Caco-2 (cell line): Measurements from ENCODE around the gene ADRA2A. TPM values are rescaled to one million over a fixed set of nuclear protein-coding genes. Genes with fewer than 3 reads are reported as not detected.

Source experiments
- BruUV-seq: library from RNA; stranded (reverse); fragments of 400-500 nt; replicated peaks from 2 replicates; lab custom pipeline; 2021; lab: Mats Ljungman, UMichigan
- CTCF ChIA-PET: fragments of 300-600 bp; sonication (Branson Sonifier 250); formaldehyde crosslinking; loops from one replicate; lab custom pipeline; 2022; ENCODE audit warnings: antibody characterized with exemption; lab: Charles Lee
- POLR2A ChIA-PET: fragments of 300-600 bp; sonication (Branson Sonifier 250); formaldehyde crosslinking; loops from one replicate; lab custom pipeline; 2022; ENCODE audit warnings: antibody characterized with exemption; lab: Charles Lee
- DNase-seq, 2 experiments: peaks; one replicate each; pipeline versions ENCODE4 v3.0.0 to v3.0.0-alpha.2; 2020 to 2022
- H3K27me3 ChIP-seq: replicated peaks from 2 replicates; pipeline ENCODE4 v1.6.0; 2011; ENCODE audit warnings: low read length; ENCODE audit not compliant: control insufficient read depth, insufficient read depth
- H3K36me3 ChIP-seq: 2 replicates; pipeline ENCODE4 v1.5.1; 2011; ENCODE audit warnings: low read length; ENCODE audit not compliant: control insufficient read depth, insufficient read depth
- H3K4me1 ChIP-seq: fragments of 250-450 bp; sonication (Bioruptor Pico); 2 replicates; pipeline ENCODE4 v1.5.1; 2020; ENCODE audit warnings: mild to moderate bottlenecking
- H3K4me3 ChIP-seq: 2 replicates; pipeline ENCODE4 v1.5.1; 2011; ENCODE audit warnings: low read depth, mild to moderate bottlenecking, control low read depth, low read length
- H3K9me3 ChIP-seq: fragments of 250-450 bp; sonication (Bioruptor Pico); 2 replicates; pipeline ENCODE4 v1.5.1; 2020; ENCODE audit warnings: mild to moderate bottlenecking, moderate library complexity
- H3K27ac Mint-ChIP-seq: one replicate; pipeline ENCODE4 v1.8.0; 2022; ENCODE audit warnings: mixed read lengths; ENCODE audit not compliant: unreplicated experiment
- H3K27me3 Mint-ChIP-seq: one replicate; pipeline ENCODE4 v1.8.0; 2022; ENCODE audit warnings: mixed read lengths; ENCODE audit not compliant: insufficient read depth, unreplicated experiment
- H3K36me3 Mint-ChIP-seq: one replicate; pipeline ENCODE4 v1.8.0; 2022; ENCODE audit warnings: mild to moderate bottlenecking, mixed read lengths; ENCODE audit not compliant: insufficient read depth, unreplicated experiment
- H3K4me1 Mint-ChIP-seq: one replicate; pipeline ENCODE4 v1.8.0; 2022; ENCODE audit warnings: low read depth, mixed read lengths; ENCODE audit not compliant: unreplicated experiment
- H3K4me3 Mint-ChIP-seq: one replicate; pipeline ENCODE4 v1.8.0; 2022; ENCODE audit warnings: mild to moderate bottlenecking, moderate library complexity, mixed read lengths; ENCODE audit not compliant: unreplicated experiment
- H3K9me3 Mint-ChIP-seq: one replicate; pipeline ENCODE4 v1.8.0; 2022; ENCODE audit warnings: mixed read lengths; ENCODE audit not compliant: unreplicated experiment
- CTCF ChIP-seq, 2 experiments: fragments of 200-600 bp in 1 of 2; IDR thresholded peaks; 1 replicate in 1 of 2; 2 replicates in 1 of 2; pipeline versions ENCODE4 v1.5.1 to v1.8.0; 2011 to 2022; ENCODE audit warnings: antibody characterized with exemption in 1 of 2, control low read depth in 1 of 2, inconsistent platforms in 1 of 2, low read depth in 1 of 2, low read length in 1 of 2, mild to moderate bottlenecking in 1 of 2, moderate library complexity in 1 of 2; ENCODE audit not compliant: insufficient read depth in 1 of 2, severe bottlenecking in 1 of 2, unreplicated experiment in 1 of 2
- intact Hi-C: fragments of 100-400 bp; cut with micrococcal nuclease; formaldehyde crosslinking; loops from one replicate; pipeline ENCODE4 v1.10.0; 2022; ENCODE audit not compliant: unreplicated experiment
- total RNA-seq: library from RNA; stranded (reverse); gene quantifications from 2 replicates; pipeline ENCODE4 v1.2.3, GENCODE V29; 2022

ADRA2A gene
- total RNA-seq, 1 experiment from 2014 or later = 0.70 TPM

- Histone ChIP-seq H3K4me3 (no peak overlapping the region), H3K9me3 (no peaks in the 10 kb centered on the region), H3K4me1 (no peaks in the 10 kb centered on the region), H3K27me3 (no peaks in the 10 kb centered on the region), H3K36me3 (no peaks in the 10 kb centered on the region)
- Mint-ChIP-seq H3K27me3 (peaks cover 25% of the 10 kb centered on the region), H3K36me3 (no peaks in the 10 kb centered on the region), H3K9me3 (no peaks in the 10 kb centered on the region), H3K4me3 (no peak overlapping the region), H3K27ac (no peak overlapping the region), H3K4me1 (no peaks in the 10 kb centered on the region)
- intact Hi-C loops = no loop called here
- CTCF ChIA-PET = no interaction called here
- BruUV-seq = no TSS peak
- DNase-seq = no peak
- TF ChIP-seq CTCF (IDR thresholded peaks at IDR 0.05; ENCODE audit: insufficient read depth in 1 of 2, low read depth in 1 of 2, low read length in 1 of 2, severe bottlenecking in 1 of 2, unreplicated experiment in 1 of 2) = no peak
- POLR2A ChIA-PET = no interaction called here
These were observed 45.3 kb downstream of the ADRA2A start for GRCh38 chr10:111122127-111122526.

GRCh38 chr10:111123883-111124282 lies 47.1 kb downstream of the ADRA2A start:
- no peak for TF ChIP-seq CTCF (IDR thresholded peaks at IDR 0.05; ENCODE audit: insufficient read depth in 1 of 2, low read depth in 1 of 2, low read length in 1 of 2, severe bottlenecking in 1 of 2, unreplicated experiment in 1 of 2)
- DNase-seq = no peak
- Histone ChIP-seq H3K4me3 (no peak overlapping the region), H3K9me3 (no peaks in the 10 kb centered on the region), H3K27me3 (no peaks in the 10 kb centered on the region; the same call in 1 of the 2 replicates), H3K36me3 (no peaks in the 10 kb centered on the region), H3K4me1 (no peaks in the 10 kb centered on the region)
- ChIA-PET CTCF (no interaction called here), POLR2A (no interaction called here)
- intact Hi-C loops = no loop called here
- H3K4me1 Mint-ChIP-seq = peaks cover under 1% of the 10 kb centered on the region
- H3K9me3 Mint-ChIP-seq = no peaks in the 10 kb centered on the region
- no peak overlapping the region for H3K27ac Mint-ChIP-seq
- no peaks in the 10 kb centered on the region for H3K36me3 Mint-ChIP-seq
- H3K27me3 Mint-ChIP-seq = peaks cover 25% of the 10 kb centered on the region
- BruUV-seq = no TSS peak
- H3K4me3 Mint-ChIP-seq = no peak overlapping the region

- no peak for DNase-seq
- Histone ChIP-seq H3K9me3 (no peaks in the 10 kb centered on the region), H3K4me3 (no peak overlapping the region), H3K36me3 (no peaks in the 10 kb centered on the region), H3K4me1 (no peaks in the 10 kb centered on the region), H3K27me3 (no peaks in the 10 kb centered on the region; the same call in 1 of the 2 replicates)
- Mint-ChIP-seq H3K27ac (no peak overlapping the region), H3K27me3 (peaks cover 24% of the 10 kb centered on the region), H3K36me3 (no peaks in the 10 kb centered on the region), H3K4me1 (peaks cover 6% of the 10 kb centered on the region), H3K4me3 (no peak overlapping the region), H3K9me3 (no peaks in the 10 kb centered on the region)
- TF ChIP-seq CTCF (IDR thresholded peaks at IDR 0.05; ENCODE audit: insufficient read depth in 1 of 2, low read depth in 1 of 2, low read length in 1 of 2, severe bottlenecking in 1 of 2, unreplicated experiment in 1 of 2) = no peak
- ChIA-PET POLR2A (no interaction called here), CTCF (no interaction called here)
- BruUV-seq = no TSS peak
- intact Hi-C loops = no loop called here
These were observed 48.3 kb downstream of the ADRA2A start for GRCh38 chr10:111125102-111125501.
